Prostate gland (tissue), 2 donors: Measurements from ENCODE around the gene TMC1. TPM values are rescaled to one million over a fixed set of nuclear protein-coding genes. Genes with fewer than 3 reads are reported as not detected.

Experiments
- DNase-seq: peaks from one replicate; pipeline ENCODE4 v3.0.0-alpha.2; 2019; ENCODE audit warnings: low spot score
- H3K27ac ChIP-seq, 2 donors: fragments of 200-600 bp; sonication (generic); 2 replicates each; pipeline ENCODE4 v1.5.1; 2017 to 2019
- H3K27me3 ChIP-seq: fragments of 200-600 bp; sonication (generic); replicated peaks from 2 replicates; pipeline ENCODE4 v1.5.1; 2019; ENCODE audit not compliant: insufficient read depth
- H3K36me3 ChIP-seq, 2 donors: fragments of 200-600 bp; sonication (generic); 1 replicate in 1 of 2; 2 replicates in 1 of 2; pipeline versions ENCODE4 v1.5.1 to v1.8.1; 2017 to 2019
- H3K4me1 ChIP-seq: fragments of 200-600 bp; sonication (generic); replicated peaks from 2 replicates; pipeline ENCODE4 v1.5.1; 2019
- H3K4me3 ChIP-seq, 2 donors: fragments of 200-600 bp; sonication (generic); 2 replicates each; pipeline ENCODE4 v1.5.1; 2017 to 2019
- H3K9me3 ChIP-seq: fragments of 200-600 bp; sonication (generic); 2 replicates; pipeline ENCODE4 v1.5.1; 2017
- POLR2A ChIP-seq: fragments of 450-650 bp; IDR thresholded peaks from one replicate; pipeline ENCODE4 v1.6.1; 2016; ENCODE audit warnings: antibody characterized with exemption, mild to moderate bottlenecking
- POLR2AphosphoS5 ChIP-seq: sonication (generic); formaldehyde crosslinking; IDR thresholded peaks from one replicate; pipeline ENCODE4 v1.6.1; 2017; ENCODE audit warnings: antibody characterized with exemption
- WGBS: methylation state at CpG from one replicate; pipeline ENCODE4 v1.1.5; 2018; 5-methylcytosine and 5-hydroxymethylcytosine counted together
- intact Hi-C: fragments of 100-400 bp; cut with DNase I; formaldehyde crosslinking; loops from one replicate; pipeline ENCODE4 v1.14.2; 2022
- total RNA-seq, 2 donors: library from RNA; depleted of rRNA; stranded (reverse); fragments of >200 nt; gene quantifications; one replicate each; pipeline ENCODE4 v1.1.0, GENCODE V29; 2016
- TF ChIP-seq, protein P1 (sequence below), 4 experiments: fragments of 200-600 bp in 2 of 4; fragments of 450-650 bp in 2 of 4; sonication (generic) in 2 of 4; IDR thresholded peaks; 1 replicate in 3 of 4; 2 replicates in 1 of 4; pipeline ENCODE4 v1.5.1; 2016 to 2019; ENCODE audit warnings: antibody characterized with exemption in 4 of 4, mild to moderate bottlenecking in 2 of 4, moderate library complexity in 2 of 4

The TMC1 gene
- total RNA-seq, 2 donors from 2014 or later = 3.0 to 5.3 TPM

DNA sequence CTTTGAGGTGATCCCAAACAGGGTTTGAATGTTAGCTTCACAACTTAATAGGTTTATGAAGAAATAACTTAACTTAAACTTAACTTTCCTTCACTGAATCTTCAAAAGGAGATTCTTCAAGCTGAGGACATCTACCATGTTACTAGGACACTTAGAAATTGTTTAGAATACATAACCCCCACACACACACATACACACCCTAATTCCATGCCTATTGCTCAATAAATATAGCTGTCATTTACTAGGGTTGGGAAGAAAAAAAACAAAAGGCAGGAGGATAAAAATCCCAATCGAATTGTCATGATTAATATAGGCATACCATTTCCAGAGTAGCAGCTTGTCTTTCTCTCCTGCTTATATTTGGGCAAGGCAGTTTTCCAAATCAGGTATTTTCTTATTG lies 363.1 kb downstream of the TMC1 start:
- TF ChIP-seq, protein P1, sequence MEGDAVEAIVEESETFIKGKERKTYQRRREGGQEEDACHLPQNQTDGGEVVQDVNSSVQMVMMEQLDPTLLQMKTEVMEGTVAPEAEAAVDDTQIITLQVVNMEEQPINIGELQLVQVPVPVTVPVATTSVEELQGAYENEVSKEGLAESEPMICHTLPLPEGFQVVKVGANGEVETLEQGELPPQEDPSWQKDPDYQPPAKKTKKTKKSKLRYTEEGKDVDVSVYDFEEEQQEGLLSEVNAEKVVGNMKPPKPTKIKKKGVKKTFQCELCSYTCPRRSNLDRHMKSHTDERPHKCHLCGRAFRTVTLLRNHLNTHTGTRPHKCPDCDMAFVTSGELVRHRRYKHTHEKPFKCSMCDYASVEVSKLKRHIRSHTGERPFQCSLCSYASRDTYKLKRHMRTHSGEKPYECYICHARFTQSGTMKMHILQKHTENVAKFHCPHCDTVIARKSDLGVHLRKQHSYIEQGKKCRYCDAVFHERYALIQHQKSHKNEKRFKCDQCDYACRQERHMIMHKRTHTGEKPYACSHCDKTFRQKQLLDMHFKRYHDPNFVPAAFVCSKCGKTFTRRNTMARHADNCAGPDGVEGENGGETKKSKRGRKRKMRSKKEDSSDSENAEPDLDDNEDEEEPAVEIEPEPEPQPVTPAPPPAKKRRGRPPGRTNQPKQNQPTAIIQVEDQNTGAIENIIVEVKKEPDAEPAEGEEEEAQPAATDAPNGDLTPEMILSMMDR (IDR thresholded peaks at IDR 0.05) = no peak
- TF ChIP-seq POLR2A = no peak
- no peak for TF ChIP-seq POLR2AphosphoS5
- intact Hi-C loops = no loop called here
- Histone ChIP-seq H3K36me3 (no peaks in the 10 kb centered on the region), H3K4me3 (no peak overlapping the region), H3K9me3 (no peaks in the 10 kb centered on the region), H3K4me1 (no peaks in the 10 kb centered on the region), H3K27me3 (no peaks in the 10 kb centered on the region), H3K27ac (no peak overlapping the region)
- DNase-seq = no peak
- WGBS = 81% methylated on average over 1 of the region's 1 CpG

Other genes with a start within 250 kb of the TMC1 start
- gene ZFAND5, start 156.4 kb upstream of the TMC1 start, total RNA-seq = 100 to 1,000 TPM; 143 to 288 TPM